ENCODE measurements around the gene PTH1R. TPM values are rescaled to one million over a fixed set of nuclear protein-coding genes. Genes with fewer than 3 reads are reported as not detected.

The PTH1R gene
- total RNA-seq, 1 experiment from 2014 or later: 1.0 TPM

DNA sequence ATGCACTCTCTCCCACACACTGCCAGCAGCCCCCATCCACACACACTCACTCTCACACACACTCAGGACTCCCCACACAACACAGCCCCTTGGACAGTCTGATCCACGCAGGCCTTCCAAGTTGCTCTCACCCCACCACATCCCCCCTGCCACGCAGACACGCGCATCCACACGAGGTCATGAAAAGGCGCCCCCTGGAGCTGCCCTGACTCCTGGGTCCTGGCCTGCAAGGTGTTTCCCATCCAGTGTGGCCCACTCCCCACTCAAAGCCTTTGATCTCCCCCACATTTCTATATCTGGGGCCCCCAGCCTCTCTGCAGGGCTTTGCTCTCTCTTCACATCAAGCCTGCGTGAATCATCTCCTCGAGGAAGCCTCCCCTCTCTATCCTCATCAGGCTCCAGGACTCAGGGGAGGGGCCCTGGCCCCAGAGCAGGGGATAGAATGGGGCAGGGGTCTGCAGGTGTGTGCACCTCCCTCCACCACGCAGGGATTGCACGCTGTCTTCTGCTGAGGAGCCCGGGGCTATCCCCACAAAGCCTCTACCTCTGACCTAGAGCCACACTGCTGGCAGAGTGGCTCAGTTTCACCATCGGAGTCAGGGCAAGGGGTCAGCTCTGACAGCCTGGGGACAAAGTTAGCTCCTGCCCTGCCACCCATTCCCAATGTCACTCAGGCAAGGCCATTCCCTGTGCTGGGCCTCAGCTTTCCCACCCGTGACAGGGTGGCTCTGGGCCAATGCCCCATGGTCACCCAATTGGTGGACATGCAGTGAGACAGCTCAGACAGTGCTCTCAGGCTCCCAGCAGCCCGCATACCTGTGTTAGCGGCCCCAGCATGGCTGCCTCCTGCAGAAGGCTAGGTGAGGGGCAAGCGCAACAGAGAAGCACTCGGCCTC lies 20.7 kb upstream of the PTH1R start:
- DNase-seq: no peak
- H2BK20ac ChIP-seq (ENCODE audit: low read depth, low read length, poor library complexity, severe bottlenecking): no peak overlapping the region
- H3K4me3 Mint-ChIP-seq: no peak overlapping the region
- H3K27me3 ChIP-seq (ENCODE audit: insufficient read depth, low read length): no peaks in the 10 kb centered on the region
- no peak overlapping the region for H2AFZ ChIP-seq (ENCODE audit: low read length)
- peaks cover 37% of the 10 kb centered on the region for H3K27me3 Mint-ChIP-seq (ENCODE audit: low read depth)
- no peak overlapping the region; the same call in 1 of the 2 replicates for H3K14ac ChIP-seq (ENCODE audit: insufficient read depth, low read length)
- no peak overlapping the region for H4K91ac ChIP-seq (ENCODE audit: insufficient read length, low read depth, low read length)
- no peaks in the 10 kb centered on the region for H3K79me1 ChIP-seq (ENCODE audit: insufficient read depth, low read depth, low read length, poor library complexity, severe bottlenecking)
- H2AK5ac ChIP-seq (ENCODE audit: insufficient read length, low read length): no peak overlapping the region
- no peaks in the 10 kb centered on the region for H3K36me3 Mint-ChIP-seq (ENCODE audit: insufficient read depth in 1 of 3, low read depth in 3 of 3)
- H3K27ac Mint-ChIP-seq: peak overlapping the region in 1 of 3 experiments; percentile 62; a peak in 1 of 7 replicates
- H3K56ac ChIP-seq (ENCODE audit: insufficient read length, low read depth, low read length): no peak overlapping the region
- no peaks in the 10 kb centered on the region for H3K4me1 Mint-ChIP-seq
- no peak overlapping the region for H3K18ac ChIP-seq (ENCODE audit: insufficient read length, low read depth, low read length)
- no peak overlapping the region for H2BK12ac ChIP-seq (ENCODE audit: insufficient read length, low read depth, low read length)
- H4K20me1 ChIP-seq (ENCODE audit: control insufficient read depth, insufficient read depth, insufficient read length): no peaks in the 10 kb centered on the region
- no peak overlapping the region for H4K5ac ChIP-seq (ENCODE audit: insufficient read length, low read depth, low read length)
- H2BK5ac ChIP-seq (ENCODE audit: insufficient read length, low read length): no peak overlapping the region
- H3T11ph ChIP-seq (ENCODE audit: low read length): no peak overlapping the region
- H3K23me2 ChIP-seq (ENCODE audit: insufficient read length, low read depth, low read length, poor library complexity, severe bottlenecking): no peaks in the 10 kb centered on the region
- H2BK15ac ChIP-seq (ENCODE audit: low read depth, low read length): no peak overlapping the region
- no peaks in the 10 kb centered on the region; a peak in 1 of 5 replicates for H3K9me3 Mint-ChIP-seq
- no peaks in the 10 kb centered on the region for H3K79me2 ChIP-seq (ENCODE audit: insufficient read depth, low read length)
- no peak overlapping the region for H2BK120ac ChIP-seq (ENCODE audit: low read depth, low read length, poor library complexity, severe bottlenecking)
- H3K4ac ChIP-seq (ENCODE audit: low read depth, low read length): no peak overlapping the region
- WGBS (ENCODE audit: extremely low coverage, insufficient read length, low lambda C conversion rate): no CpG with 5 or more reads among the region's 17 CpGs
- H3K9me3 ChIP-seq (ENCODE audit: control insufficient read depth, low read depth, low read length): no peaks in the 10 kb centered on the region
- H3K9ac ChIP-seq (ENCODE audit: extremely low read depth, insufficient read length, low read length): no peak overlapping the region
- H3K4me1 ChIP-seq (ENCODE audit: insufficient read depth, low read length): no peaks in the 10 kb centered on the region
- TF ChIP-seq, protein P1, sequence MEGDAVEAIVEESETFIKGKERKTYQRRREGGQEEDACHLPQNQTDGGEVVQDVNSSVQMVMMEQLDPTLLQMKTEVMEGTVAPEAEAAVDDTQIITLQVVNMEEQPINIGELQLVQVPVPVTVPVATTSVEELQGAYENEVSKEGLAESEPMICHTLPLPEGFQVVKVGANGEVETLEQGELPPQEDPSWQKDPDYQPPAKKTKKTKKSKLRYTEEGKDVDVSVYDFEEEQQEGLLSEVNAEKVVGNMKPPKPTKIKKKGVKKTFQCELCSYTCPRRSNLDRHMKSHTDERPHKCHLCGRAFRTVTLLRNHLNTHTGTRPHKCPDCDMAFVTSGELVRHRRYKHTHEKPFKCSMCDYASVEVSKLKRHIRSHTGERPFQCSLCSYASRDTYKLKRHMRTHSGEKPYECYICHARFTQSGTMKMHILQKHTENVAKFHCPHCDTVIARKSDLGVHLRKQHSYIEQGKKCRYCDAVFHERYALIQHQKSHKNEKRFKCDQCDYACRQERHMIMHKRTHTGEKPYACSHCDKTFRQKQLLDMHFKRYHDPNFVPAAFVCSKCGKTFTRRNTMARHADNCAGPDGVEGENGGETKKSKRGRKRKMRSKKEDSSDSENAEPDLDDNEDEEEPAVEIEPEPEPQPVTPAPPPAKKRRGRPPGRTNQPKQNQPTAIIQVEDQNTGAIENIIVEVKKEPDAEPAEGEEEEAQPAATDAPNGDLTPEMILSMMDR (conservative IDR thresholded peaks at IDR 0.05): no peak
- no peak overlapping the region for H3K27ac ChIP-seq (ENCODE audit: insufficient read length, low read depth, low read length)
- H3K23ac ChIP-seq (ENCODE audit: insufficient read length, low read depth, low read length): no peak overlapping the region
- H4K8ac ChIP-seq (replicated peaks; ENCODE audit: insufficient read length, low read depth, low read length): no peak overlapping the region
- H3K4me2 ChIP-seq (ENCODE audit: insufficient read depth, insufficient read length, low read length): no peak overlapping the region

All from H9 (cell line).